K562 (cell line): ENCODE data around the gene SLC24A3. TPM values are rescaled to one million over a fixed set of nuclear protein-coding genes. Genes with fewer than 3 reads are reported as not detected.

ENCODE experiments used
- ATAC-seq: fragments of 200-7000 bp; cut with Tn5 transposase; 3 replicates; pipeline ENCODE4 v1.9.1; 2020; ENCODE audit warnings: moderate library complexity
- BruUV-seq: library from RNA; stranded (reverse); fragments of 400-500 nt; replicated peaks from 2 replicates; lab custom pipeline; 2021; lab: Mats Ljungman, UMichigan
- CTCF ChIA-PET: fragments of 300-600 bp; formaldehyde crosslinking; extraction: SDS; loops from one replicate; lab custom pipeline; 2021; ENCODE audit warnings: low intra/inter-chr PET ratio; lab: Yijun Ruan, JAX
- POLR2A ChIA-PET: fragments of 300-600, 350-650 bp; sonication (Branson Sonifier 250); formaldehyde crosslinking; extraction: SDS; loops from one replicate; lab custom pipeline; 2021; ENCODE audit warnings: antibody characterized with exemption, inconsistent platforms; lab: Yijun Ruan, JAX
- DNase-seq, 4 experiments: peaks; one replicate each; pipeline versions ENCODE4 v3.0.0 to v3.0.0-alpha.2; 2011 to 2018; ENCODE audit warnings: low spot score in 3 of 4, mixed read lengths in 3 of 4; ENCODE audit errors: extremely low read depth in 1 of 4
- FAIRE-seq: peaks from 2 replicates; lab custom pipeline; 2011; peaks lifted over from hg19 to GRCh38; lab: Jason Lieb, UNC
- H2AFZ ChIP-seq: 2 replicates; pipeline ENCODE4 v1.6.0; 2011; ENCODE audit warnings: low read depth, low read length, control low read depth, inconsistent platforms
- H3K27ac ChIP-seq: fragments of 200-600 bp; 3 replicates; pipeline ENCODE4 v1.8.0; 2011; ENCODE audit warnings: low read depth, mild to moderate bottlenecking, control low read depth, inconsistent platforms, low read length, moderate library complexity, mixed read lengths; ENCODE audit errors: extremely low read depth
- H3K27me3 ChIP-seq, 2 experiments: fragments of 300-600 bp in 1 of 2; 2 replicates in 1 of 2; 3 replicates in 1 of 2; pipeline versions ENCODE4 v1.6.0 to v1.8.0; 2011; ENCODE audit warnings: inconsistent platforms in 2 of 2, low read length in 2 of 2, mild to moderate bottlenecking in 1 of 2, mixed read lengths in 1 of 2, moderate library complexity in 1 of 2; ENCODE audit not compliant: control insufficient read depth in 2 of 2, insufficient read depth in 2 of 2
- H3K36me3 ChIP-seq: fragments of 300-600 bp; 3 replicates; pipeline ENCODE4 v1.8.0; 2011; ENCODE audit warnings: mild to moderate bottlenecking, low read length, inconsistent platforms; ENCODE audit not compliant: control insufficient read depth, insufficient read depth
- H3K4me1 ChIP-seq, 2 experiments: fragments of 200-600 bp in 1 of 2; replicated peaks in 1 of 2; 2 replicates in 1 of 2; 3 replicates in 1 of 2; pipeline versions ENCODE4 v1.5.1 to v1.8.0; 2011; ENCODE audit warnings: inconsistent platforms in 2 of 2, low read length in 2 of 2, mild to moderate bottlenecking in 1 of 2, mixed read lengths in 1 of 2, moderate library complexity in 1 of 2; ENCODE audit not compliant: control insufficient read depth in 2 of 2, insufficient read depth in 2 of 2
- H3K4me2 ChIP-seq: 2 replicates; pipeline ENCODE4 v1.6.1; 2011; ENCODE audit warnings: low read length, control low read depth, inconsistent platforms, mixed read lengths; ENCODE audit not compliant: insufficient read depth
- H3K4me3 ChIP-seq: fragments of 200-600 bp; sonication (generic), shearing (Covaris generic); 2 replicates; pipeline ENCODE4 v1.5.1; 2016; ENCODE audit warnings: control low read depth, inconsistent platforms
- H3K79me2 ChIP-seq: fragments of 200-600 bp; 3 replicates; pipeline ENCODE4 v1.8.0; 2011; ENCODE audit warnings: low read length, inconsistent platforms; ENCODE audit not compliant: control insufficient read depth, insufficient read depth
- H3K9ac ChIP-seq, 2 experiments: 2 replicates each; pipeline versions ENCODE4 v1.6.0 to v1.6.1; 2011; ENCODE audit warnings: low read depth in 2 of 2, low read length in 2 of 2, control low read depth in 1 of 2, inconsistent platforms in 1 of 2, mild to moderate bottlenecking in 1 of 2, mixed read lengths in 1 of 2; ENCODE audit not compliant: insufficient read depth in 1 of 2
- H3K9me1 ChIP-seq: one replicate; pipeline ENCODE4 v1.6.0; 2011; ENCODE audit warnings: inconsistent platforms, mild to moderate bottlenecking, low read length, moderate library complexity; ENCODE audit not compliant: control insufficient read depth, insufficient read depth
- H3K9me3 ChIP-seq: replicated peaks from 2 replicates; pipeline ENCODE4 v1.5.1; 2011; ENCODE audit warnings: low read depth, low read length, inconsistent platforms; ENCODE audit not compliant: control insufficient read depth, insufficient read depth
- H4K20me1 ChIP-seq: replicated peaks from 2 replicates; pipeline ENCODE4 v1.6.1; 2011; ENCODE audit warnings: low read length, inconsistent platforms, mixed read lengths; ENCODE audit not compliant: control insufficient read depth, insufficient read depth
- ARHGAP35 ChIP-seq: fragments of 450-650 bp; IDR thresholded peaks from 2 replicates; pipeline ENCODE4 v1.6.1; 2018; ENCODE audit not compliant: partially characterized antibody
- CLOCK ChIP-seq: fragments of 250-450 bp; sonication (Bioruptor Pico); IDR thresholded peaks from 2 replicates; pipeline ENCODE4 v1.4.0; 2020; ENCODE audit warnings: mild to moderate bottlenecking, moderate library complexity, borderline replicate concordance
- DDX20 ChIP-seq: fragments of 450-650 bp; IDR thresholded peaks from 2 replicates; pipeline ENCODE4 v1.6.1; 2016; ENCODE audit warnings: missing genetic modification characterization, low read depth, mild to moderate bottlenecking, missing compliant biosample characterization, moderate library complexity
- JUN ChIP-seq, 2 experiments: sonication (generic) in 1 of 2; formaldehyde crosslinking in 1 of 2; IDR thresholded peaks; 2 replicates each; pipeline versions ENCODE4 v1.6.1 to v1.8.0; 2012 to 2022; ENCODE audit warnings: borderline replicate concordance in 2 of 2, mild to moderate bottlenecking in 2 of 2, improper control_type of control experiment in 1 of 2, low read depth in 1 of 2, low read length in 1 of 2, missing genetic modification reagents in 1 of 2
- MECOM ChIP-seq: fragments of 250-450 bp; sonication (Bioruptor Pico); IDR thresholded peaks from 2 replicates; pipeline ENCODE4 v1.8.0; 2022; ENCODE audit warnings: inconsistent platforms
- MYC ChIP-seq, 2 experiments: fragments of 250-450 bp in 1 of 2; sonication (Bioruptor Pico) in 1 of 2; IDR thresholded peaks; 2 replicates each; pipeline versions ENCODE4 v1.5.1 to v1.6.1; 2012 to 2021; ENCODE audit warnings: low read depth in 2 of 2, borderline replicate concordance in 1 of 2, improper control_type of control experiment in 1 of 2, low read length in 1 of 2, mild to moderate bottlenecking in 1 of 2, moderate library complexity in 1 of 2
- PYGO2 ChIP-seq: fragments of 450-650 bp; IDR thresholded peaks from 2 replicates; pipeline ENCODE4 v1.6.1; 2016; ENCODE audit warnings: mild to moderate bottlenecking, missing genetic modification characterization, moderate library complexity, missing compliant biosample characterization
- SNRNP70 ChIP-seq: fragments of 200-400 bp; formaldehyde crosslinking; optimal IDR thresholded peaks from 2 replicates; pipeline ENCODE3; 2017; ENCODE audit warnings: low read depth, low read length
- U2AF2 ChIP-seq: fragments of 200-400 bp; formaldehyde crosslinking; optimal IDR thresholded peaks from 2 replicates; pipeline ENCODE3; 2017; ENCODE audit warnings: low read depth, mild to moderate bottlenecking, low read length
- WHSC1 ChIP-seq: IDR thresholded peaks from one replicate; pipeline ENCODE4 v1.6.1; 2012; ENCODE audit warnings: low read length, control low read depth, inconsistent platforms
- ZKSCAN3 ChIP-seq: fragments of 250-450 bp; sonication (Bioruptor Pico); IDR thresholded peaks from 2 replicates; pipeline ENCODE4 v1.4.0; 2020
- ZNF77 ChIP-seq: fragments of 250-450 bp; sonication (Bioruptor Pico); IDR thresholded peaks from 2 replicates; pipeline ENCODE4 v1.5.0; 2020
- in situ Hi-C: fragments of 300-500 bp; cut with MboI; formaldehyde crosslinking; loops from 4 replicates; pipeline ENCODE4 v1.15.0; 2018; ENCODE audit warnings: inconsistent platforms, mixed read lengths
- intact Hi-C: fragments of 100-400 bp; cut with micrococcal nuclease; formaldehyde crosslinking; loops from 2 replicates; pipeline ENCODE4 v1.14.2; 2022
- polyA plus RNA-seq, 8 experiments: library from polyadenylated mRNA; depleted of rRNA in 4 of 8; stranded (reverse) in 5 of 8; unstranded in 3 of 8; fragments of >200 nt; fragmentation: Nextera tagmentation in 2 of 8; fragmentation: Illumina TruSeq in 1 of 8; extraction: Ambion mirVana in 2 of 8; extraction: Trizol in 1 of 8; gene quantifications; 2 replicates each; pipeline versions ENCODE4 v1.2.1 to v1.2.3, GENCODE V29; 2011 to 2014; ENCODE audit warnings: inconsistent platforms in 1 of 8, missing spikeins in 1 of 8
- total RNA-seq, 7 experiments: library from RNA; depleted of rRNA in 6 of 7; stranded (reverse); fragments of >200 nt in 6 of 7; fragmentation: Illumina TruSeq in 2 of 7; extraction: Trizol in 2 of 7; gene quantifications; 2 replicates each; pipeline versions ENCODE4 v1.2.1 to v1.2.3, GENCODE V29; 2011 to 2021; ENCODE audit warnings: low replicate concordance in 1 of 7

SLC24A3 gene
- total and polyA plus RNA-seq, 9 of the 15 experiments (the other 6 are each of a cell fraction or from before 2014, with no cell fraction given): not detected

DNA sequence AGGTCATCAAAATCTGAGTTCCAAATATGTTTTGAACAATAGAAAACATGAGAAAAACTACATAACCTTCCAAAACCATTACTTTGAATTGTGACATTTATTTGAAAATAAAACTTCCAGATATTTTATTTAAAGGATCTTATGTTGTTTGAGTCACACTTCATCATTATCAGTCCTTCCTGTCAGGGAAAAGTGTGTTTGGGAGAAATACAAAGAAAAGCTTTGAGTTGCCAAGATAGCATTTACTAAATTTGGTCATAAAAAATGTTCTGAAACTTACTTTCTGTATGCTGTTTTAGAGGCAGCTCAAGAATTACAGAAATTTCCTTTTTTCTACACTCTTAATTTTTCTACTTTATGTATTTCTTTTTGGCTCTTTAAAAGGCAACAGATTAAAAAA, 337.5 kb downstream of the SLC24A3 start:
- Histone ChIP-seq H3K4me1 (no peaks in the 10 kb centered on the region), H2AFZ (no peak overlapping the region), H3K4me2 (no peak overlapping the region), H3K9ac (no peak overlapping the region), H3K4me3 (no peak overlapping the region), H4K20me1 (no peaks in the 10 kb centered on the region), H3K9me1 (no peaks in the 10 kb centered on the region), H3K27ac (no peak overlapping the region), H3K79me2 (no peaks in the 10 kb centered on the region), H3K9me3 (no peaks in the 10 kb centered on the region), H3K27me3 (no peaks in the 10 kb centered on the region), H3K36me3 (no peaks in the 10 kb centered on the region)
- intact Hi-C loops: no loop called here
- in situ Hi-C loops: no loop called here
- DNase-seq (no peak), FAIRE-seq (no peak), ATAC-seq (no peak)
- no peak for TF ChIP-seq WHSC1
- no peak for TF ChIP-seq ZNF77 (CRISPR knock-in tag)
- TF ChIP-seq CLOCK (CRISPR knock-in tag): no peak
- no peak for TF ChIP-seq SNRNP70
- TF ChIP-seq DDX20 (tag): no peak
- no peak for TF ChIP-seq ARHGAP35
- no peak for TF ChIP-seq U2AF2
- no peak for TF ChIP-seq ZKSCAN3 (CRISPR knock-in tag)
- no peak for TF ChIP-seq MECOM (CRISPR knock-in tag)
- no peak for TF ChIP-seq JUN (IDR thresholded peaks at IDR 0.05; ENCODE audit: borderline replicate concordance, low read depth, low read length)
- no peak for TF ChIP-seq JUN (CRISPR knock-in tag; IDR thresholded peaks at IDR 0.05; ENCODE audit: borderline replicate concordance)
- no peak for TF ChIP-seq MYC (IDR thresholded peaks at IDR 0.05; ENCODE audit: low read depth, low read length)
- no peak for TF ChIP-seq MYC (CRISPR knock-in tag; IDR thresholded peaks at IDR 0.05; ENCODE audit: borderline replicate concordance, low read depth)
- TF ChIP-seq PYGO2 (tag): no peak
- ChIA-PET POLR2A (no interaction called here), CTCF (no interaction called here)
- BruUV-seq: no TSS peak
